PC-3 (cell line): ENCODE measurements around the gene PGC. TPM values are rescaled to one million over a fixed set of nuclear protein-coding genes. Genes with fewer than 3 reads are reported as not detected.

Source experiments
- ATAC-seq: fragments of 200-7000 bp; cut with Tn5 transposase; 2 replicates; pipeline ENCODE4 v1.9.1; 2020; ENCODE audit warnings: mild to moderate bottlenecking, moderate library complexity
- BruUV-seq: library from RNA; stranded (reverse); fragments of 400-500 nt; replicated peaks from 2 replicates; lab custom pipeline; 2021; lab: Mats Ljungman, UMichigan
- CTCF ChIA-PET: fragments of 300-600 bp; sonication (Branson Sonifier 250); formaldehyde crosslinking; loops from one replicate; lab custom pipeline; 2022; ENCODE audit warnings: antibody characterized with exemption; lab: Charles Lee
- POLR2A ChIA-PET: fragments of 300-600 bp; sonication (Branson Sonifier 250); formaldehyde crosslinking; loops from one replicate; lab custom pipeline; 2022; ENCODE audit warnings: antibody characterized with exemption; ENCODE audit not compliant: unreplicated experiment; lab: Charles Lee
- DNase-seq: peaks from one replicate; pipeline ENCODE4 v3.0.0-alpha.2; 2015
- H2AFZ ChIP-seq: fragments of 300-600 bp; sonication (generic); 2 replicates; pipeline ENCODE4 v1.6.0; 2016; ENCODE audit warnings: antibody characterized with exemption, low read length
- H3F3A ChIP-seq: fragments of 300-600 bp; sonication (generic); one replicate; pipeline ENCODE4 v1.6.0; 2017; ENCODE audit warnings: antibody characterized with exemption, low read length, control low read depth, mild to moderate bottlenecking; ENCODE audit not compliant: unreplicated experiment
- H3K27ac ChIP-seq: fragments of 300-600 bp; sonication (generic); 2 replicates; pipeline ENCODE4 v1.5.1; 2016; ENCODE audit warnings: mild to moderate bottlenecking, low read length
- H3K27me3 ChIP-seq: fragments of 300-600 bp; sonication (generic); 2 replicates; pipeline ENCODE4 v1.6.1; 2016; ENCODE audit warnings: low read length, mixed read lengths
- H3K36me3 ChIP-seq: fragments of 300-600 bp; sonication (generic); 2 replicates; pipeline ENCODE4 v1.6.1; 2016; ENCODE audit warnings: low read depth, mixed run types, low read length, mixed read lengths
- H3K4me1 ChIP-seq: fragments of 300-600 bp; sonication (generic); 2 replicates; pipeline ENCODE4 v1.5.1; 2016; ENCODE audit warnings: low read length; ENCODE audit not compliant: insufficient read depth
- H3K4me2 ChIP-seq: fragments of 300-600 bp; sonication (generic); 2 replicates; pipeline ENCODE4 v1.6.0; 2016; ENCODE audit warnings: low read length
- H3K4me3 ChIP-seq: fragments of 300-600 bp; sonication (generic); 2 replicates; pipeline ENCODE4 v1.5.1; 2016; ENCODE audit warnings: mild to moderate bottlenecking, low read length, mixed read lengths
- H3K79me2 ChIP-seq: fragments of 300-600 bp; sonication (generic); 2 replicates; pipeline ENCODE4 v1.6.1; 2017; ENCODE audit warnings: low read length, mixed read lengths
- H3K9ac ChIP-seq: fragments of 300-600 bp; sonication (generic); 2 replicates; pipeline ENCODE4 v1.6.0; 2016; ENCODE audit warnings: mild to moderate bottlenecking, low read length
- H3K9me2 ChIP-seq: fragments of 300-600 bp; sonication (generic); replicated peaks from 2 replicates; pipeline ENCODE4 v1.6.1; 2016; ENCODE audit warnings: mixed run types, low read length, mixed read lengths
- H3K9me3 ChIP-seq: fragments of 300-600 bp; sonication (generic); 2 replicates; pipeline ENCODE4 v1.6.1; 2016; ENCODE audit warnings: low read length, mixed read lengths
- H4K20me1 ChIP-seq: fragments of 300-600 bp; sonication (generic); 2 replicates; pipeline ENCODE4 v1.6.1; 2016; ENCODE audit warnings: low read length, mixed read lengths
- EZH2 ChIP-seq: fragments of 300-600 bp; sonication (generic); IDR thresholded peaks from one replicate; pipeline ENCODE4 v1.6.1; 2017; ENCODE audit warnings: antibody characterized with exemption, mild to moderate bottlenecking, low read length; ENCODE audit not compliant: unreplicated experiment
- EZH2phosphoT487 ChIP-seq: fragments of 300-600 bp; sonication (generic); IDR thresholded peaks from 2 replicates; pipeline ENCODE4 v1.6.1; 2018; ENCODE audit warnings: mild to moderate bottlenecking, antibody characterized with exemption, low read length, borderline replicate concordance
- intact Hi-C: fragments of 100-400 bp; cut with micrococcal nuclease; formaldehyde crosslinking; loops from 2 replicates; pipeline ENCODE4 v1.9.0; 2023
- total RNA-seq: library from RNA; depleted of rRNA; stranded (reverse); fragments of >200 nt; gene quantifications from 2 replicates; pipeline ENCODE4 v1.2.3, GENCODE V29; 2014
- TF ChIP-seq, protein P1 (sequence below): fragments of 300-600 bp; sonication (generic); conservative IDR thresholded peaks from 2 replicates; pipeline ENCODE4 v1.5.1; 2017; ENCODE audit warnings: antibody characterized with exemption, low read depth, mild to moderate bottlenecking, low read length

The PGC gene
- total RNA-seq, 1 experiment from 2014 or later, result not detected

DNA sequence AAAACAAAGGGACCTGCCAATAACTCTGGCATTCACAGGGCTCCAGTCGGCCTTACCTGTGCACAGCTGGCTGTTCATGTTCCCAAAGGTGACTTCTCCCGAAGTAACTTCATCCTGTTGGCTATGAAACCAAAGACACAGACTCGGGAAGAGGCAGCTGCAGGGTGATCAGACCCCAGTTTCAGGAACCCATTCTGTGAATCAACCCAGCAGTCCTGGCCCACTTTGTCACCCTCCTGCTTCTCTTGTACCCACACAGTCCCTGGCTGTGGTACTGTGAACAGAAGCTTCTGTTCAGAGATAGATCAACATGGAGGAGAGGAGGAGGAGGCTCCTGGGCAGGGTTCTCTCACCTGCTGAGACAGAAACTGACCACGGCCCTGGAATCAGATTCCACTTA is 8.7 kb upstream of the PGC start:
- Histone ChIP-seq H3K9ac (no peak overlapping the region), H3K4me2 (no peak overlapping the region), H3K9me2 (no peaks in the 10 kb centered on the region), H4K20me1 (no peaks in the 10 kb centered on the region), H3K79me2 (no peaks in the 10 kb centered on the region), H3K27ac (no peak overlapping the region), H2AFZ (no peak overlapping the region), H3K4me1 (no peaks in the 10 kb centered on the region), H3K36me3 (no peaks in the 10 kb centered on the region), H3K9me3 (no peaks in the 10 kb centered on the region), H3F3A (no peaks in the 10 kb centered on the region), H3K4me3 (no peak overlapping the region), H3K27me3 (no peaks in the 10 kb centered on the region)
- BruUV-seq, result no TSS peak
- ChIA-PET POLR2A (no interaction called here), CTCF (no interaction called here)
- intact Hi-C loops, result no loop called here
- DNase-seq (no peak), ATAC-seq (no peak)
- no peak for TF ChIP-seq EZH2phosphoT487
- TF ChIP-seq EZH2, result no peak
- TF ChIP-seq, protein P1, sequence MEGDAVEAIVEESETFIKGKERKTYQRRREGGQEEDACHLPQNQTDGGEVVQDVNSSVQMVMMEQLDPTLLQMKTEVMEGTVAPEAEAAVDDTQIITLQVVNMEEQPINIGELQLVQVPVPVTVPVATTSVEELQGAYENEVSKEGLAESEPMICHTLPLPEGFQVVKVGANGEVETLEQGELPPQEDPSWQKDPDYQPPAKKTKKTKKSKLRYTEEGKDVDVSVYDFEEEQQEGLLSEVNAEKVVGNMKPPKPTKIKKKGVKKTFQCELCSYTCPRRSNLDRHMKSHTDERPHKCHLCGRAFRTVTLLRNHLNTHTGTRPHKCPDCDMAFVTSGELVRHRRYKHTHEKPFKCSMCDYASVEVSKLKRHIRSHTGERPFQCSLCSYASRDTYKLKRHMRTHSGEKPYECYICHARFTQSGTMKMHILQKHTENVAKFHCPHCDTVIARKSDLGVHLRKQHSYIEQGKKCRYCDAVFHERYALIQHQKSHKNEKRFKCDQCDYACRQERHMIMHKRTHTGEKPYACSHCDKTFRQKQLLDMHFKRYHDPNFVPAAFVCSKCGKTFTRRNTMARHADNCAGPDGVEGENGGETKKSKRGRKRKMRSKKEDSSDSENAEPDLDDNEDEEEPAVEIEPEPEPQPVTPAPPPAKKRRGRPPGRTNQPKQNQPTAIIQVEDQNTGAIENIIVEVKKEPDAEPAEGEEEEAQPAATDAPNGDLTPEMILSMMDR, result no peak

DNA sequence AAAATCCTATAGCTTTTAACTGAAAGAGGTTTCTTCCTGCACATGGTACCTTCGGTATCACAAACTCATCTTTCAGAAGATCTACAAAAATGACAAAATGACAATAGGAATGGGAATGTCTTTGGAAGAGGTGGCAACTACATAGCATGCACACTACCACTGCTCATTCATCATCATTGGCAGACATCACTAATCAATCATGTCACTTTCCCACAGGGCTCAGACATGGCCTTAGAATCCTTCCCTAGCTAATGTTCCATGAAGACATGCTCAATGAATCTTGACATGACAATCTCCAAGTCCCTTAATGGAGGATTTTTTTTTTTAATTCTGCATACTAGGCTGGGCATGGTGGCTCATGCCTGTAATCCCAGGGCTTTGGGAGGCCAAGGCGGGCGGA is 3.2 kb upstream of the PGC start:
- H3F3A ChIP-seq, result no peaks in the 10 kb centered on the region
- TF ChIP-seq, protein P1, result no peak
- no peak for TF ChIP-seq EZH2
- TF ChIP-seq EZH2phosphoT487, result no peak
- no peaks in the 10 kb centered on the region for H3K9me3 ChIP-seq
- H2AFZ ChIP-seq, result no peak overlapping the region
- DNase-seq, result no peak
- intact Hi-C loops, result no loop called here
- no peak for ATAC-seq
- no peaks in the 10 kb centered on the region for H3K36me3 ChIP-seq
- ChIA-PET POLR2A (no interaction called here), CTCF (no interaction called here)
- no peak overlapping the region for H3K27ac ChIP-seq
- H3K4me3 ChIP-seq, result no peak overlapping the region
- no peaks in the 10 kb centered on the region for H4K20me1 ChIP-seq
- H3K9ac ChIP-seq, result no peak overlapping the region
- H3K27me3 ChIP-seq, result no peaks in the 10 kb centered on the region
- no peak overlapping the region for H3K4me2 ChIP-seq
- H3K4me1 ChIP-seq, result peaks cover 6% of the 10 kb centered on the region; the same call in 1 of the 2 replicates
- H3K79me2 ChIP-seq, result no peaks in the 10 kb centered on the region
- BruUV-seq, result no TSS peak
- H3K9me2 ChIP-seq, result no peaks in the 10 kb centered on the region

DNA sequence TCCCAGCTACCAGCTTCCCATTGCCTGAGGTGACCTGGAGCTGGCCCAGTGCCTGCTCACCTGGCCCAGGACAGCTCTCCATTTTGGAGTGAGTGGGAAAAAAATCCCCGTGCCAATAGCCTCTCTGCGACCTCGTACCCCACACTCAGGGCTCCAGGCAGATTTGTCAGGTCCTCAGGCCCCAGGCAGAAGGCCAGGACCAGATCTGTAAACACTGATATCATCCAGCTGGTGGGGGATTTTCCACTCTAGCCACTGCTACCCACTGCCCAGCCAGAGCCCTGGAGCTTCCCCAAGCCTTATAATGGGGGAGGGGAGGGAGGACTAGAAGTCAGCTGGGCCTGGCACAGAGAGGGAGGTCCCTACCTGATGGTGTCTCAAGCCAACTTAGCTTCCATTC is 1.3 kb upstream of the PGC start:
- Histone ChIP-seq H2AFZ (no peak overlapping the region), H3K9me2 (no peaks in the 10 kb centered on the region), H3K79me2 (no peaks in the 10 kb centered on the region), H4K20me1 (no peaks in the 10 kb centered on the region), H3K36me3 (no peaks in the 10 kb centered on the region), H3K4me1 (peaks cover 6% of the 10 kb centered on the region; the same call in 1 of the 2 replicates), H3F3A (no peaks in the 10 kb centered on the region), H3K4me2 (no peak overlapping the region), H3K9me3 (no peaks in the 10 kb centered on the region), H3K4me3 (no peak overlapping the region), H3K27ac (no peak overlapping the region), H3K27me3 (no peaks in the 10 kb centered on the region), H3K9ac (no peak overlapping the region)
- DNase-seq, result no peak
- CTCF ChIA-PET, result no interaction called here
- intact Hi-C loops, result no loop called here
- ATAC-seq, result no peak
- POLR2A ChIA-PET, result no interaction called here
- TF ChIP-seq, protein P1, result no peak
- no peak for TF ChIP-seq EZH2phosphoT487
- TF ChIP-seq EZH2, result no peak
- no TSS peak for BruUV-seq
